HEK293T (cell line): ENCODE measurements around the gene TIFAB.

ENCODE experiments used
- BHLHE40 ChIP-seq: fragments of 450-650 bp; IDR thresholded peaks from 2 replicates; pipeline ENCODE4 v1.6.1; 2016; ENCODE audit warnings: mild to moderate bottlenecking, moderate library complexity, borderline replicate concordance
- ELF4 ChIP-seq: fragments of 450-650 bp; IDR thresholded peaks from 2 replicates; pipeline ENCODE4 v1.6.1; 2017; ENCODE audit warnings: antibody characterized with exemption
- FOXK2 ChIP-seq: fragments of 450-650 bp; IDR thresholded peaks from 2 replicates; pipeline ENCODE4 v1.6.1; 2016; ENCODE audit warnings: mild to moderate bottlenecking
- FOXM1 ChIP-seq: fragments of 450-650 bp; IDR thresholded peaks from 2 replicates; pipeline ENCODE4 v1.6.1; 2017; ENCODE audit warnings: mild to moderate bottlenecking, borderline replicate concordance
- L3MBTL2 ChIP-seq: fragments of 450-650 bp; conservative IDR thresholded peaks from 2 replicates; pipeline ENCODE4 v1.6.1; 2016; ENCODE audit warnings: mild to moderate bottlenecking
- NFRKB ChIP-seq: fragments of 450-650 bp; IDR thresholded peaks from 2 replicates; pipeline ENCODE4 v1.6.1; 2016; ENCODE audit warnings: mild to moderate bottlenecking, moderate library complexity
- SP1 ChIP-seq: fragments of 450-650 bp; IDR thresholded peaks from 2 replicates; pipeline ENCODE4 v1.6.1; 2017
- SUZ12 ChIP-seq: fragments of 450-650 bp; IDR thresholded peaks from 2 replicates; pipeline ENCODE4 v1.6.1; 2016; ENCODE audit warnings: mild to moderate bottlenecking
- TARDBP ChIP-seq: fragments of 450-650 bp; IDR thresholded peaks from 2 replicates; pipeline ENCODE4 v1.6.1; 2016
- TF ChIP-seq, protein P1 (sequence below): fragments of 450-650 bp; IDR thresholded peaks from 2 replicates; pipeline ENCODE4 v1.6.1; 2016

GRCh38 chr5:135498637-135498995, 46.5 kb upstream of the TIFAB start:
- TF ChIP-seq SP1 (no peak), SUZ12 (no peak), TARDBP (no peak), FOXK2 (no peak), NFRKB (no peak), ELF4 (no peak), FOXM1 (no peak), L3MBTL2 (no peak), BHLHE40 (no peak)
- TF ChIP-seq, protein P1, sequence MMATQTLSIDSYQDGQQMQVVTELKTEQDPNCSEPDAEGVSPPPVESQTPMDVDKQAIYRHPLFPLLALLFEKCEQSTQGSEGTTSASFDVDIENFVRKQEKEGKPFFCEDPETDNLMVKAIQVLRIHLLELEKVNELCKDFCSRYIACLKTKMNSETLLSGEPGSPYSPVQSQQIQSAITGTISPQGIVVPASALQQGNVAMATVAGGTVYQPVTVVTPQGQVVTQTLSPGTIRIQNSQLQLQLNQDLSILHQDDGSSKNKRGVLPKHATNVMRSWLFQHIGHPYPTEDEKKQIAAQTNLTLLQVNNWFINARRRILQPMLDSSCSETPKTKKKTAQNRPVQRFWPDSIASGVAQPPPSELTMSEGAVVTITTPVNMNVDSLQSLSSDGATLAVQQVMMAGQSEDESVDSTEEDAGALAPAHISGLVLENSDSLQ, result no peak
